GM13976 (cell line): ENCODE results near the gene BMAL1.

Experiments
- DNase-seq: peaks from one replicate; pipeline ENCODE4 v3.0.0; 2012; ENCODE audit warnings: low spot score
- CTCF ChIP-seq: IDR thresholded peaks from 2 replicates; pipeline ENCODE4 v1.5.1; 2012; ENCODE audit warnings: borderline replicate concordance, mild to moderate bottlenecking; ENCODE audit not compliant: insufficient read depth; ENCODE audit errors: extremely low read depth, missing control alignments, control extremely low read depth
- in situ Hi-C: fragments of 300-500 bp; cut with MboI; formaldehyde crosslinking; loops from one replicate; pipeline ENCODE4 v1.12.0; 2022; ENCODE audit warnings: low sequenced_read_pairs, mixed read lengths, inconsistent platforms; ENCODE audit not compliant: unreplicated experiment

BMAL1 gene

GRCh38 chr11:13336246-13336878 is 58.8 kb downstream of the BMAL1 start:
- TF ChIP-seq CTCF: no peak
- no peak for DNase-seq
- in situ Hi-C loops: loop anchor here (10.0 to 25.0 kb wide), 2 partner anchors 122 to 374 kb away; no protein-coding TSS in a partner anchor

- in situ Hi-C loops: loop anchor here (10.0 to 25.0 kb wide), 2 partner anchors 123 to 376 kb away; no protein-coding TSS in a partner anchor
- no peak for DNase-seq
- TF ChIP-seq CTCF: no peak
Observed at GRCh38 chr11:13338019-13338426, 60.4 kb downstream of the BMAL1 start.

- in situ Hi-C loops: loop anchor here (10.0 to 25.0 kb wide), 2 partner anchors 124 to 376 kb away; no protein-coding TSS in a partner anchor
- no peak for DNase-seq
Observed at GRCh38 chr11:13338427-13339069, 61.0 kb downstream of the BMAL1 start.

GRCh38 chr11:13339195-13340153 is 61.9 kb downstream of the BMAL1 start:
- TF ChIP-seq CTCF: no peak
- DNase-seq: peak; percentile 37
- in situ Hi-C loops: loop anchor here (10.0 to 25.0 kb wide), 2 partner anchors 125 to 377 kb away; no protein-coding TSS in a partner anchor

More at GRCh38 chr11:13338427-13339069, 61.0 kb downstream of the BMAL1 start:
- no peak for TF ChIP-seq CTCF

- no peak for DNase-seq
- in situ Hi-C loops: loop anchor here (25.0 kb wide), 1 partner anchor 379 kb away; no protein-coding TSS in a partner anchor
Observed at GRCh38 chr11:13341026-13341425, 63.4 kb downstream of the BMAL1 start.

More at GRCh38 chr11:13341026-13341425, 63.4 kb downstream of the BMAL1 start:
- TF ChIP-seq CTCF: no peak
